CD8-positive, alpha-beta memory T cell (primary cell): Measurements from ENCODE around the gene PDXP. TPM values are rescaled to one million over a fixed set of nuclear protein-coding genes. Genes with fewer than 3 reads are reported as not detected.

Source experiments
- CTCF ChIA-PET: fragments of 350-600 bp; sonication (Branson Sonifier 250); formaldehyde crosslinking; loops from one replicate; lab custom pipeline; 2021; ENCODE audit warnings: antibody characterized with exemption; lab: Charles Lee
- POLR2A ChIA-PET: fragments of 350-600 bp; sonication (Branson Sonifier 250); formaldehyde crosslinking; loops from one replicate; lab custom pipeline; 2021; ENCODE audit warnings: antibody characterized with exemption; lab: Charles Lee
- DNase-seq, 5 donors: peaks; one replicate each; pipeline versions ENCODE4 v3.0.0 to v3.0.0-alpha.2; 2020 to 2022; ENCODE audit warnings: mixed read lengths in 1 of 5
- H3K27ac ChIP-seq: one replicate; pipeline ENCODE4 v1.7.0; 2013; ENCODE audit warnings: low read depth, mild to moderate bottlenecking, low read length, moderate library complexity
- H3K27me3 ChIP-seq: 2 replicates; pipeline ENCODE4 v1.7.0; 2013; ENCODE audit warnings: low read length, mild to moderate bottlenecking; ENCODE audit not compliant: insufficient read depth, poor library complexity, severe bottlenecking
- H3K36me3 ChIP-seq: 2 replicates; pipeline ENCODE4 v1.7.0; 2013; ENCODE audit warnings: mild to moderate bottlenecking, low read length, moderate library complexity; ENCODE audit not compliant: insufficient read depth
- H3K4me1 ChIP-seq: 2 replicates; pipeline ENCODE4 v1.7.0; 2013; ENCODE audit warnings: mild to moderate bottlenecking, low read length, moderate library complexity; ENCODE audit not compliant: insufficient read depth
- H3K4me3 ChIP-seq: 2 replicates; pipeline ENCODE4 v1.7.0; 2013; ENCODE audit warnings: mild to moderate bottlenecking, low read length
- H3K9me3 ChIP-seq: 2 replicates; pipeline ENCODE4 v1.7.0; 2013; ENCODE audit warnings: mild to moderate bottlenecking, low read length
- H3K27ac Mint-ChIP-seq, 8 donors: one replicate each; pipeline ENCODE4 v1.8.0; 2020 to 2021; ENCODE audit warnings: mixed read lengths in 8 of 8, mild to moderate bottlenecking in 6 of 8, inconsistent platforms in 3 of 8, moderate library complexity in 3 of 8
- H3K27me3 Mint-ChIP-seq, 2 donors: one replicate each; pipeline ENCODE4 v1.8.0; 2020 to 2021; ENCODE audit warnings: mixed read lengths in 2 of 2, mild to moderate bottlenecking in 1 of 2, moderate library complexity in 1 of 2
- H3K36me3 Mint-ChIP-seq, 3 donors: one replicate each; pipeline ENCODE4 v1.8.0; 2020 to 2021; ENCODE audit warnings: mixed read lengths in 3 of 3, inconsistent platforms in 1 of 3, mild to moderate bottlenecking in 1 of 3
- H3K4me1 Mint-ChIP-seq, 3 donors: one replicate each; pipeline ENCODE4 v1.8.0; 2020 to 2021; ENCODE audit warnings: mixed read lengths in 3 of 3, inconsistent platforms in 1 of 3, mild to moderate bottlenecking in 1 of 3
- H3K4me3 Mint-ChIP-seq, 7 donors: one replicate each; pipeline ENCODE4 v1.8.0; 2020 to 2021; ENCODE audit warnings: mixed read lengths in 7 of 7, mild to moderate bottlenecking in 6 of 7, moderate library complexity in 4 of 7, inconsistent platforms in 2 of 7
- H3K9me3 Mint-ChIP-seq, 5 donors: one replicate each; pipeline ENCODE4 v1.8.0; 2020 to 2022; ENCODE audit warnings: mixed read lengths in 5 of 5, mild to moderate bottlenecking in 3 of 5, moderate library complexity in 2 of 5, inconsistent platforms in 1 of 5
- polyA plus RNA-seq: library from polyadenylated mRNA; unstranded; fragments of 300-500 nt; fragmentation: Illumina TruSeq; gene quantifications from one replicate; pipeline ENCODE4 v1.2.3, GENCODE V29; 2021
- total RNA-seq, 2 experiments: library from RNA; stranded (reverse); gene quantifications; one replicate each; pipeline ENCODE4 v1.2.3, GENCODE V29; 2021

The PDXP gene
- total and polyA plus RNA-seq, 3 experiments from 2014 or later = 7.1 to 37.8 (median 36.0) TPM

DNA sequence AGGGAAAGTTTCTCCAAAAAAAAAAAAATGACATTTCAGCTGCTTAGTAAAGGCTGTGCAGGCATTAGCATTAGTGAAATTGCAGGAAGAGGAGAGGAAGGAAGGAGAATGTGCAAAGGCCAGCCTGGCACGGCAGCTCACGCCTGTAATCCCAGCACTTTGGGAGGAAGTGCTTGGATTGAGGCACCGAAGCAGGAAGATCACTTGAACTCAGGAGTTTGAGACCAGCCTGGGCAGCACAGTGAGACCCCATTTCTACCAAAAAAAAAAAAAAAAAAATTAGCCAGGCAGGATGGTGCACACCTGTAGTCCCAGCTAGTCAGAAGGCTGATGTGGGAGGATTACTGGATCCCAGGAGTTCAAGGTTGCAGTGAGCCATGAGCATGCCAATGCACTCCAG is 46.1 kb downstream of the PDXP start:
- Mint-ChIP-seq H3K27ac (no peak overlapping the region), H3K27me3 (peaks cover 0 to 1% of the 10 kb centered on the region in 2 donors), H3K9me3 (no peaks in the 10 kb centered on the region), H3K4me1 (no peaks in the 10 kb centered on the region), H3K4me3 (no peak overlapping the region), H3K36me3 (peaks cover 0 to 25% (median 13%) of the 10 kb centered on the region in 3 donors)
- Histone ChIP-seq H3K27ac (no peak overlapping the region), H3K4me1 (no peaks in the 10 kb centered on the region), H3K36me3 (no peaks in the 10 kb centered on the region), H3K4me3 (no peak overlapping the region), H3K9me3 (no peaks in the 10 kb centered on the region), H3K27me3 (no peaks in the 10 kb centered on the region)
- ChIA-PET POLR2A (no interaction called here), CTCF (no interaction called here)
- no peak for DNase-seq

DNA sequence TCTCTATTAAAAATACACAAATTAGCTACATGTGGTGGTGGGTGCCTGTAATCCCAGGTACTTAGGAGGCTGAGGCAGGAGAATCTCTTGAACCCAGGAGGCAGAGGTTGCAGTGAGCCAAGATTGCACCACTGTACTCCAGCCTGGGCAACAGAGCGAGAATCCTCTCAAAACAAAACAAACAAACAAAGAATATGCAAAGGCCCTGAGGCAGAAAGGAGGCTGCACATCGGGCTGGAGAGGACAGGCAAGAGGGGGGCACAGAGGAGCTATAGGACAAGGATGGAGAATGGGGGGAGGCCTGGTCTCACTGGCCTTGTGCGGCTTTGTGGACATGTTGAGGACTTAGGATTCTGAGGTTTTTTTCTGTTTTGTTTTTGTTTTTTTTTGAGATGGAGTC is 46.7 kb downstream of the PDXP start:
- POLR2A ChIA-PET = no interaction called here
- H3K27ac Mint-ChIP-seq = no peak overlapping the region
- CTCF ChIA-PET = no interaction called here

GRCh38 chr22:37708580-37709444 is 50.3 kb downstream of the PDXP start:
- H3K9me3 Mint-ChIP-seq = no peaks in the 10 kb centered on the region
- H3K36me3 Mint-ChIP-seq = peaks cover 0 to 19% (median 11%) of the 10 kb centered on the region in 3 donors
- H3K4me3 ChIP-seq = no peak overlapping the region
- H3K27ac Mint-ChIP-seq = peak overlapping the region in 1 of 8 donors; percentile 75
- H3K27me3 ChIP-seq = no peaks in the 10 kb centered on the region
- CTCF ChIA-PET = no interaction called here
- POLR2A ChIA-PET = no interaction called here
- H3K27ac ChIP-seq = no peak overlapping the region
- H3K4me1 ChIP-seq = no peaks in the 10 kb centered on the region
- H3K9me3 ChIP-seq = no peaks in the 10 kb centered on the region
- no peak for DNase-seq
- no peaks in the 10 kb centered on the region for H3K36me3 ChIP-seq
- no peak overlapping the region for H3K4me3 Mint-ChIP-seq
- H3K27me3 Mint-ChIP-seq = peaks cover 0 to 1% of the 10 kb centered on the region in 2 donors
- H3K4me1 Mint-ChIP-seq = no peaks in the 10 kb centered on the region

More for the DNA sequence above, 46.7 kb downstream of the PDXP start:
- Histone ChIP-seq H3K9me3 (no peaks in the 10 kb centered on the region), H3K4me3 (no peak overlapping the region), H3K27ac (no peak overlapping the region), H3K4me1 (no peaks in the 10 kb centered on the region), H3K36me3 (no peaks in the 10 kb centered on the region), H3K27me3 (no peaks in the 10 kb centered on the region)
- Mint-ChIP-seq H3K27me3 (peaks cover 0 to 1% of the 10 kb centered on the region in 2 donors), H3K36me3 (peaks cover 0 to 27% (median 15%) of the 10 kb centered on the region in 3 donors), H3K4me1 (no peaks in the 10 kb centered on the region), H3K4me3 (no peak overlapping the region), H3K9me3 (no peaks in the 10 kb centered on the region)
- no peak for DNase-seq

- no peak overlapping the region for H3K27ac ChIP-seq
- Mint-ChIP-seq H3K4me3 (no peak overlapping the region), H3K27me3 (peaks cover 0 to 1% of the 10 kb centered on the region in 2 donors), H3K9me3 (no peaks in the 10 kb centered on the region), H3K27ac (no peak overlapping the region), H3K36me3 (peaks cover 0 to 17% (median 10%) of the 10 kb centered on the region in 3 donors), H3K4me1 (no peaks in the 10 kb centered on the region)
- ChIA-PET POLR2A (no interaction called here), CTCF (no interaction called here)
- no peaks in the 10 kb centered on the region for H3K36me3 ChIP-seq
- H3K4me1 ChIP-seq = no peaks in the 10 kb centered on the region
- no peaks in the 10 kb centered on the region for H3K27me3 ChIP-seq
- DNase-seq = no peak
- H3K4me3 ChIP-seq = no peak overlapping the region
- no peaks in the 10 kb centered on the region for H3K9me3 ChIP-seq
Measured at GRCh38 chr22:37709445-37709765, 50.9 kb downstream of the PDXP start.

- ChIA-PET POLR2A (no interaction called here), CTCF (no interaction called here)
- no peaks in the 10 kb centered on the region for H3K9me3 ChIP-seq
- H3K4me3 ChIP-seq = no peak overlapping the region
- H3K27ac ChIP-seq = no peak overlapping the region
- H3K36me3 ChIP-seq = no peaks in the 10 kb centered on the region
- H3K27ac Mint-ChIP-seq = no peak overlapping the region
- H3K4me3 Mint-ChIP-seq = no peak overlapping the region
- DNase-seq = no peak
- no peaks in the 10 kb centered on the region for H3K4me1 ChIP-seq
- H3K27me3 ChIP-seq = no peaks in the 10 kb centered on the region
- no peaks in the 10 kb centered on the region for H3K9me3 Mint-ChIP-seq
- peaks cover 0 to 14% (median 7%) of the 10 kb centered on the region in 3 donors for H3K36me3 Mint-ChIP-seq
- H3K4me1 Mint-ChIP-seq = no peaks in the 10 kb centered on the region
- peaks cover 0 to 1% of the 10 kb centered on the region in 2 donors for H3K27me3 Mint-ChIP-seq
Measured at GRCh38 chr22:37710675-37711074, 52.2 kb downstream of the PDXP start.

- no peak overlapping the region for H3K4me3 ChIP-seq
- ChIA-PET POLR2A (no interaction called here), CTCF (interaction anchor here (0.6 to 1.0 kb wide), 2 partner anchors 30 to 1121 kb away, joined by 3 to 4 read pairs; no protein-coding TSS in a partner anchor)
- Mint-ChIP-seq H3K4me3 (no peak overlapping the region), H3K27ac (no peak overlapping the region), H3K27me3 (no peaks in the 10 kb centered on the region), H3K36me3 (peaks cover 0 to 6% (median 3%) of the 10 kb centered on the region in 3 donors), H3K9me3 (no peaks in the 10 kb centered on the region), H3K4me1 (no peaks in the 10 kb centered on the region)
- H3K36me3 ChIP-seq = no peaks in the 10 kb centered on the region
- no peak for DNase-seq
- H3K27ac ChIP-seq = no peak overlapping the region
- no peaks in the 10 kb centered on the region for H3K27me3 ChIP-seq
- H3K4me1 ChIP-seq = no peaks in the 10 kb centered on the region
- no peaks in the 10 kb centered on the region for H3K9me3 ChIP-seq
Measured at GRCh38 chr22:37711490-37711889, 53.0 kb downstream of the PDXP start.

DNA sequence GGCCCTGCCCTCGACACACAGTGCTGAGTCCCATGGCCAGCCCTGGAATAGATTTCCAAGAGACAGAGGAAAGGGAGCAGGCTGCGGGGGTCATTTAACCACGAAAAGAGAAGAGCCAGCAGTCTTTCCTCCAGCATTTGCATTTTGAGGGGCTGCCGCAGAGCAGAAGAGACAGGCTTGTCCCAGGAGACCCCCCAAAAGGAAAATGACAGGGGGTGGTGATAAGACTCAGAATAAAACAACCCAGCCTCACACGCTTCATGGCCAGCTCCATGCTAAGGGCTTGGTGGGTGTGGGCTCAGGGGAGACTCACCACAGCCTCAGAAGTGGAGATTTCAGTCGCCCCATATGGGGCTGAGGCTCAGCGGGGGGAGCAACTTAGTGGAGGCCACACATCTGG is 55.2 kb downstream of the PDXP start:
- Histone ChIP-seq H3K36me3 (no peaks in the 10 kb centered on the region), H3K27me3 (no peaks in the 10 kb centered on the region), H3K4me1 (no peaks in the 10 kb centered on the region), H3K4me3 (no peak overlapping the region), H3K9me3 (no peaks in the 10 kb centered on the region), H3K27ac (no peak overlapping the region)
- DNase-seq = no peak
- CTCF ChIA-PET = no interaction called here
- Mint-ChIP-seq H3K27ac (no peak overlapping the region), H3K9me3 (no peaks in the 10 kb centered on the region), H3K4me1 (no peaks in the 10 kb centered on the region), H3K27me3 (no peaks in the 10 kb centered on the region), H3K36me3 (peaks cover 0 to 15% (median 11%) of the 10 kb centered on the region in 3 donors), H3K4me3 (no peak overlapping the region)
- POLR2A ChIA-PET = interaction anchor here (0.5 kb wide), 1 partner anchor 138 kb away, joined by 6 read pairs; no protein-coding TSS in a partner anchor

DNA sequence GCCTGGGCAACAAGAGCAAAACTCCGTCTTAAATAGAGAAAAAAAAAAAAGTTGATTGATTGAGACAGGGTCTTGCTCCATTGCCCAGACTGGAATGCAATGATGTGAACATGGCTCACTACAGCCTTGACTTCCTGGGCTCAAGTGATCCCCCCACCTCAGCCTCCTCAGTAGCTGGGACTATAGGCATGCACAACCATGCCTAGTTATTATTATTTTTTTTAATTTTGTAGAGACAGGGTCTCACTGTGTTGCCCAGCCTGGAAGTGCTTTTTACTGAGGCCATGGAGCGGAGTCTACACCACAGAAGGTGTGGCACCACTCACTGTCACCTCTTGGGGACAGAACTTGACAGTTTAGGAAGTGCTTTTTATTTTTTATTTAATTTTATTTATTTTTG is 56.1 kb downstream of the PDXP start:
- Mint-ChIP-seq H3K36me3 (peaks cover 0 to 15% (median 11%) of the 10 kb centered on the region in 3 donors), H3K4me3 (no peak overlapping the region), H3K4me1 (no peaks in the 10 kb centered on the region), H3K9me3 (no peaks in the 10 kb centered on the region), H3K27ac (no peak overlapping the region), H3K27me3 (no peaks in the 10 kb centered on the region)
- Histone ChIP-seq H3K4me3 (no peak overlapping the region), H3K27me3 (no peaks in the 10 kb centered on the region), H3K27ac (no peak overlapping the region), H3K9me3 (no peaks in the 10 kb centered on the region), H3K4me1 (no peaks in the 10 kb centered on the region), H3K36me3 (no peaks in the 10 kb centered on the region)
- POLR2A ChIA-PET = no interaction called here
- CTCF ChIA-PET = no interaction called here
- DNase-seq = no peak
